IMR-90 (cell line): ENCODE measurements around the gene ZNF532. TPM values are rescaled to one million over a fixed set of nuclear protein-coding genes. Genes with fewer than 3 reads are reported as not detected.

Source experiments
- ATAC-seq: fragments of 200-7000 bp; cut with Tn5 transposase; 2 replicates; pipeline ENCODE4 v1.9.1; 2020; ENCODE audit warnings: low read depth, mild to moderate bottlenecking, moderate library complexity
- BruUV-seq: library from RNA; stranded (reverse); fragments of 400-500 nt; replicated peaks from 2 replicates; lab custom pipeline; 2021; lab: Mats Ljungman, UMichigan
- CTCF ChIA-PET: fragments of 300-600 bp; formaldehyde crosslinking; extraction: SDS; loops from one replicate; lab custom pipeline; 2021; ENCODE audit warnings: antibody characterized with exemption; lab: Yijun Ruan, JAX
- POLR2A ChIA-PET: fragments of 300-600 bp; sonication (Branson Sonifier 250); formaldehyde crosslinking; loops from one replicate; lab custom pipeline; 2022; ENCODE audit warnings: antibody characterized with exemption; ENCODE audit not compliant: unreplicated experiment; lab: Charles Lee
- DNase-seq: peaks from one replicate; pipeline ENCODE4 v3.0.0; 2013
- H2AFZ ChIP-seq: replicated peaks from 2 replicates; pipeline ENCODE3; 2013; ENCODE audit warnings: low read length, mild to moderate bottlenecking; ENCODE audit not compliant: poor library complexity
- H2AK5ac ChIP-seq: 2 replicates; pipeline ENCODE4 v1.6.1; 2013; ENCODE audit warnings: low read depth, low read length, inconsistent platforms
- H2AK9ac ChIP-seq: replicated peaks from 2 replicates; pipeline ENCODE3; 2013; ENCODE audit warnings: mild to moderate bottlenecking, low read depth, low read length, moderate library complexity; ENCODE audit not compliant: poor library complexity
- H2BK120ac ChIP-seq: 2 replicates; pipeline ENCODE4 v1.6.1; 2013; ENCODE audit warnings: low read depth, low read length, inconsistent platforms
- H2BK15ac ChIP-seq: 3 replicates; pipeline ENCODE4 v1.6.1; 2013; ENCODE audit warnings: low read depth, low read length, inconsistent platforms
- H2BK20ac ChIP-seq: 2 replicates; pipeline ENCODE4 v1.6.1; 2013; ENCODE audit warnings: low read depth, mild to moderate bottlenecking, inconsistent platforms, low read length, moderate library complexity
- H2BK5ac ChIP-seq: 2 replicates; pipeline ENCODE4 v1.6.1; 2013; ENCODE audit warnings: mild to moderate bottlenecking, low read depth, low read length, inconsistent platforms; ENCODE audit not compliant: poor library complexity, severe bottlenecking
- H3K14ac ChIP-seq: replicated peaks from 2 replicates; pipeline ENCODE4 v1.6.1; 2013; ENCODE audit warnings: low read depth, low read length, inconsistent platforms
- H3K18ac ChIP-seq: 2 replicates; pipeline ENCODE4 v1.6.1; 2013; ENCODE audit warnings: low read depth, low read length, control low read depth
- H3K23ac ChIP-seq: 2 replicates; pipeline ENCODE4 v1.6.1; 2013; ENCODE audit warnings: low read depth, low read length, inconsistent platforms
- H3K27ac ChIP-seq: 2 replicates; pipeline ENCODE4 v1.5.1; 2013; ENCODE audit warnings: mild to moderate bottlenecking, control low read depth, low read length; ENCODE audit not compliant: insufficient read depth
- H3K27me3 ChIP-seq: 2 replicates; pipeline ENCODE4 v1.6.1; 2013; ENCODE audit warnings: low read length; ENCODE audit not compliant: control insufficient read depth, insufficient read depth
- H3K36me3 ChIP-seq: 2 replicates; pipeline ENCODE4 v1.6.1; 2013; ENCODE audit warnings: low read length, mixed read lengths; ENCODE audit not compliant: control insufficient read depth, insufficient read depth
- H3K4ac ChIP-seq: 2 replicates; pipeline ENCODE4 v1.6.1; 2013; ENCODE audit warnings: low read depth, low read length, inconsistent platforms
- H3K4me1 ChIP-seq: 2 replicates; pipeline ENCODE4 v1.6.1; 2013; ENCODE audit warnings: low read length, mixed read lengths; ENCODE audit not compliant: control insufficient read depth, insufficient read depth
- H3K4me2 ChIP-seq: 2 replicates; pipeline ENCODE4 v1.6.1; 2013; ENCODE audit warnings: low read depth, mild to moderate bottlenecking, control low read depth, low read length, moderate library complexity
- H3K4me3 ChIP-seq: 2 replicates; pipeline ENCODE4 v1.5.1; 2013; ENCODE audit warnings: low read depth, mild to moderate bottlenecking, control low read depth, low read length, moderate library complexity; ENCODE audit not compliant: insufficient read depth
- H3K56ac ChIP-seq: 2 replicates; pipeline ENCODE4 v1.6.1; 2013; ENCODE audit warnings: low read length, inconsistent platforms; ENCODE audit not compliant: insufficient read depth; ENCODE audit errors: extremely low read depth
- H3K79me1 ChIP-seq, 2 experiments: 2 replicates each; pipeline ENCODE4 v1.6.1; 2013; ENCODE audit warnings: low read length in 2 of 2, inconsistent platforms in 1 of 2, low read depth in 1 of 2
- H3K9ac ChIP-seq: 2 replicates; pipeline ENCODE4 v1.6.1; 2013; ENCODE audit warnings: low read depth, low read length, control low read depth
- H3K9me1 ChIP-seq: 2 replicates; pipeline ENCODE4 v1.6.1; 2013; ENCODE audit warnings: low read length, inconsistent platforms; ENCODE audit not compliant: insufficient read depth
- H3K9me3 ChIP-seq: 2 replicates; pipeline ENCODE4 v1.6.1; 2013; ENCODE audit warnings: low read length; ENCODE audit not compliant: control insufficient read depth, insufficient read depth
- H4K20me1 ChIP-seq: 2 replicates; pipeline ENCODE4 v1.6.1; 2013; ENCODE audit warnings: low read length, inconsistent platforms; ENCODE audit not compliant: insufficient read depth
- H4K5ac ChIP-seq: 2 replicates; pipeline ENCODE4 v1.6.1; 2013; ENCODE audit warnings: mild to moderate bottlenecking, low read depth, low read length, control low read depth
- H4K8ac ChIP-seq, 2 experiments: 2 replicates each; pipeline ENCODE4 v1.6.1; 2013; ENCODE audit warnings: low read depth in 2 of 2, low read length in 2 of 2, control low read depth in 1 of 2, inconsistent platforms in 1 of 2
- H4K91ac ChIP-seq: 2 replicates; pipeline ENCODE4 v1.6.1; 2013; ENCODE audit warnings: low read depth, low read length, inconsistent platforms; ENCODE audit not compliant: insufficient read depth
- BHLHE40 ChIP-seq: fragments of 150-350 bp; IDR thresholded peaks from 2 replicates; pipeline ENCODE4 v1.6.1; 2016; ENCODE audit warnings: mild to moderate bottlenecking, low read depth, low read length
- CEBPB ChIP-seq: IDR thresholded peaks from 2 replicates; pipeline ENCODE4 v1.6.1; 2012; ENCODE audit warnings: low read depth, low read length, improper control_type of control experiment
- CHD1 ChIP-seq: IDR thresholded peaks from 2 replicates; pipeline ENCODE4 v1.6.1; 2012; ENCODE audit warnings: low read depth, low read length, improper control_type of control experiment
- ELK1 ChIP-seq: fragments of 150-350 bp; IDR thresholded peaks from 2 replicates; pipeline ENCODE4 v1.6.1; 2016; ENCODE audit warnings: low read depth, mild to moderate bottlenecking, low read length, moderate library complexity, borderline replicate concordance
- FOS ChIP-seq: fragments of 150-350 bp; IDR thresholded peaks from 2 replicates; pipeline ENCODE4 v1.6.1; 2016; ENCODE audit warnings: low read depth, low read length
- MAFK ChIP-seq: IDR thresholded peaks from 2 replicates; pipeline ENCODE4 v1.6.1; 2012; ENCODE audit warnings: low read depth, low read length, improper control_type of control experiment
- MAZ ChIP-seq: IDR thresholded peaks from 2 replicates; pipeline ENCODE4 v1.6.1; 2012; ENCODE audit warnings: low read depth, mild to moderate bottlenecking, low read length, improper control_type of control experiment, moderate library complexity, borderline replicate concordance
- MXI1 ChIP-seq: IDR thresholded peaks from 2 replicates; pipeline ENCODE4 v1.6.1; 2012; ENCODE audit warnings: low read depth, mild to moderate bottlenecking, low read length, moderate library complexity, borderline replicate concordance
- NFE2L2 ChIP-seq: fragments of 150-350 bp; IDR thresholded peaks from 2 replicates; pipeline ENCODE4 v1.6.1; 2016; ENCODE audit warnings: low read depth, mild to moderate bottlenecking, low read length
- POLR2A ChIP-seq: IDR thresholded peaks from 2 replicates; pipeline ENCODE4 v1.6.1; 2012; ENCODE audit warnings: mild to moderate bottlenecking, low read depth, low read length
- RAD21 ChIP-seq: IDR thresholded peaks from 2 replicates; pipeline ENCODE4 v1.6.1; 2012; ENCODE audit warnings: low read length, improper control_type of control experiment
- RCOR1 ChIP-seq: IDR thresholded peaks from 2 replicates; pipeline ENCODE4 v1.6.1; 2012; ENCODE audit warnings: mild to moderate bottlenecking, low read length, improper control_type of control experiment; ENCODE audit not compliant: insufficient replicate concordance
- RFX5 ChIP-seq: IDR thresholded peaks from 2 replicates; pipeline ENCODE4 v1.8.0; 2012; ENCODE audit warnings: low read depth, mild to moderate bottlenecking, low read length, moderate library complexity
- SMC3 ChIP-seq: fragments of 150-350 bp; IDR thresholded peaks from 2 replicates; pipeline ENCODE4 v1.6.1; 2016; ENCODE audit warnings: low read depth, mild to moderate bottlenecking, antibody characterized with exemption, low read length, moderate library complexity
- whole genome bisulfite sequencing, 2 experiments: methylation state at CpG; one replicate each; pipeline versions ENCODE4 v1.1.5 to v1.1.7; 2013; ENCODE audit warnings: missing lambda C conversion rate in 2 of 2; ENCODE audit not compliant: insufficient read length in 1 of 2; ENCODE audit errors: extremely low coverage in 2 of 2; 5-methylcytosine and 5-hydroxymethylcytosine counted together
- dilution Hi-C: fragments of 300-500 bp; cut with HindIII; formaldehyde crosslinking; loops from one replicate; pipeline ENCODE4 v1.14.3; 2018; ENCODE audit warnings: low sequenced_read_pairs; ENCODE audit not compliant: unreplicated experiment
- in situ Hi-C: fragments of 300-500 bp; cut with MboI; formaldehyde crosslinking; loops from 3 replicates; pipeline ENCODE4 v1.14.3; 2019; ENCODE audit warnings: low sequenced_read_pairs, inconsistent platforms, mixed read lengths
- intact Hi-C: fragments of 100-400 bp; cut with micrococcal nuclease; formaldehyde crosslinking; loops from 2 replicates; pipeline ENCODE4 v1.10.0; 2022
- polyA plus RNA-seq, 3 experiments: library from polyadenylated mRNA; depleted of rRNA; stranded (reverse); fragments of >200 nt; gene quantifications; 2 replicates each; pipeline ENCODE4 v1.2.3, GENCODE V29; 2012; ENCODE audit warnings: low replicate concordance in 1 of 3
- total RNA-seq: library from RNA; depleted of rRNA; stranded (reverse); fragments of >200 nt; gene quantifications from 2 replicates; pipeline ENCODE4 v1.2.3, GENCODE V29; 2012
- TF ChIP-seq, protein P1 (sequence below): conservative IDR thresholded peaks from 2 replicates; pipeline ENCODE4 v1.5.1; 2012; ENCODE audit warnings: mild to moderate bottlenecking, low read depth, low read length, improper control_type of control experiment

The ZNF532 gene
- total and polyA plus RNA-seq, 2 of the 4 experiments (the other 2 are of a cell fraction) = 29.9 to 45.8 TPM

DNA sequence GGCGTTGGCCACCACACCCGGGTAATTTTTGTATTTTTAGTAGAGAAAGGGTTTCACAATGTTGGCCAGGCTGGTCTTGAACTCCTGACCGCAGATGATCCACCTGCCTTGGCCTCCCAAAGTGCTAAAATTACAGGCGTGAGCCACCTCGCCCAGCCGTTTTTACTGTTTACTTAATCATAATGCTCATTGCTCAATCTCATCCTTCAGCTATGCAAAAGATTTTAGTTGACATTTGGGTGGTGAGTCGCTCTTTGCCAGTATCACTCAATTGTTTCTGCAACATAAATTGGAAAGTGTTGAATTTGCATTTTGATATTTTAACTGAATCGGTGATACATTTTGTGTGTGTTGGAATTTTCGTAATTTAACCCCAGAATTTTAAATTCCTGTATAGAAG is 7.8 kb upstream of the ZNF532 start:
- Histone ChIP-seq H2BK120ac (no peak overlapping the region), H2AK9ac (no peak overlapping the region), H3K23ac (no peak overlapping the region), H4K5ac (no peak overlapping the region), H3K27me3 (no peaks in the 10 kb centered on the region), H2AFZ (no peak overlapping the region), H3K18ac (no peak overlapping the region), H4K91ac (no peak overlapping the region), H3K4me1 (peaks cover 13% of the 10 kb centered on the region), H4K8ac (no peak overlapping the region; a peak in 1 of 4 replicates), H2BK20ac (no peak overlapping the region), H3K27ac (no peak overlapping the region), H2BK15ac (no peak overlapping the region), H3K4me2 (no peak overlapping the region), H3K4ac (no peak overlapping the region), H3K9ac (no peak overlapping the region), H3K36me3 (no peaks in the 10 kb centered on the region), H2BK5ac (peak overlapping the region; percentile 52), H2AK5ac (no peak overlapping the region), H3K9me3 (0 out of 2 replicates have a peak, but pooled peaks cover 2% of the 10 kb centered on the region), H3K4me3 (no peak overlapping the region), H3K56ac (no peak overlapping the region), H3K9me1 (peaks cover 9% of the 10 kb centered on the region), H3K14ac (no peak overlapping the region), H4K20me1 (no peaks in the 10 kb centered on the region), H3K79me1 (peaks cover 0 to 3% of the 10 kb centered on the region in 2 experiments; a peak in 1 of 4 replicates)
- CTCF ChIA-PET = interaction anchor here (0.6 kb wide), 1 partner anchor 26 kb away, joined by 3 read pairs; no protein-coding TSS in a partner anchor
- ATAC-seq = peak; percentile 47; the same call in 1 of the 2 replicates
- intact Hi-C loops (no loop called here), dilution Hi-C loops (no loop called here), in situ Hi-C loops (no loop called here)
- POLR2A ChIA-PET = no interaction called here
- peak; percentile 83 for DNase-seq
- TF ChIP-seq POLR2A = no peak
- TF ChIP-seq CEBPB = peak; percentile 93
- TF ChIP-seq RAD21 = no peak
- no peak for TF ChIP-seq RFX5
- 0 out of 2 replicates have a peak, but pooled peaks have one; percentile 11 for TF ChIP-seq FOS
- TF ChIP-seq CHD1 = no peak
- TF ChIP-seq MXI1 = no peak
- peak; percentile 27; the same call in 1 of the 2 replicates for TF ChIP-seq MAFK
- peak; percentile 64 for TF ChIP-seq RCOR1
- peak; percentile 62 for TF ChIP-seq BHLHE40
- TF ChIP-seq, protein P1, sequence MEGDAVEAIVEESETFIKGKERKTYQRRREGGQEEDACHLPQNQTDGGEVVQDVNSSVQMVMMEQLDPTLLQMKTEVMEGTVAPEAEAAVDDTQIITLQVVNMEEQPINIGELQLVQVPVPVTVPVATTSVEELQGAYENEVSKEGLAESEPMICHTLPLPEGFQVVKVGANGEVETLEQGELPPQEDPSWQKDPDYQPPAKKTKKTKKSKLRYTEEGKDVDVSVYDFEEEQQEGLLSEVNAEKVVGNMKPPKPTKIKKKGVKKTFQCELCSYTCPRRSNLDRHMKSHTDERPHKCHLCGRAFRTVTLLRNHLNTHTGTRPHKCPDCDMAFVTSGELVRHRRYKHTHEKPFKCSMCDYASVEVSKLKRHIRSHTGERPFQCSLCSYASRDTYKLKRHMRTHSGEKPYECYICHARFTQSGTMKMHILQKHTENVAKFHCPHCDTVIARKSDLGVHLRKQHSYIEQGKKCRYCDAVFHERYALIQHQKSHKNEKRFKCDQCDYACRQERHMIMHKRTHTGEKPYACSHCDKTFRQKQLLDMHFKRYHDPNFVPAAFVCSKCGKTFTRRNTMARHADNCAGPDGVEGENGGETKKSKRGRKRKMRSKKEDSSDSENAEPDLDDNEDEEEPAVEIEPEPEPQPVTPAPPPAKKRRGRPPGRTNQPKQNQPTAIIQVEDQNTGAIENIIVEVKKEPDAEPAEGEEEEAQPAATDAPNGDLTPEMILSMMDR = no peak
- TF ChIP-seq SMC3 = no peak
- TF ChIP-seq ELK1 = no peak
- no peak for TF ChIP-seq NFE2L2
- no peak for TF ChIP-seq MAZ
- WGBS, 2 experiments = no CpG with 5 or more reads among the region's 9 CpGs
- no TSS peak for BruUV-seq
